ENCODE results near the gene OR10G2.

GRCh38 chr14:21673718-21674117 lies 39.0 kb upstream of the OR10G2 start, which contains the start of gene OR4E1:
- TF ChIP-seq, protein P1, sequence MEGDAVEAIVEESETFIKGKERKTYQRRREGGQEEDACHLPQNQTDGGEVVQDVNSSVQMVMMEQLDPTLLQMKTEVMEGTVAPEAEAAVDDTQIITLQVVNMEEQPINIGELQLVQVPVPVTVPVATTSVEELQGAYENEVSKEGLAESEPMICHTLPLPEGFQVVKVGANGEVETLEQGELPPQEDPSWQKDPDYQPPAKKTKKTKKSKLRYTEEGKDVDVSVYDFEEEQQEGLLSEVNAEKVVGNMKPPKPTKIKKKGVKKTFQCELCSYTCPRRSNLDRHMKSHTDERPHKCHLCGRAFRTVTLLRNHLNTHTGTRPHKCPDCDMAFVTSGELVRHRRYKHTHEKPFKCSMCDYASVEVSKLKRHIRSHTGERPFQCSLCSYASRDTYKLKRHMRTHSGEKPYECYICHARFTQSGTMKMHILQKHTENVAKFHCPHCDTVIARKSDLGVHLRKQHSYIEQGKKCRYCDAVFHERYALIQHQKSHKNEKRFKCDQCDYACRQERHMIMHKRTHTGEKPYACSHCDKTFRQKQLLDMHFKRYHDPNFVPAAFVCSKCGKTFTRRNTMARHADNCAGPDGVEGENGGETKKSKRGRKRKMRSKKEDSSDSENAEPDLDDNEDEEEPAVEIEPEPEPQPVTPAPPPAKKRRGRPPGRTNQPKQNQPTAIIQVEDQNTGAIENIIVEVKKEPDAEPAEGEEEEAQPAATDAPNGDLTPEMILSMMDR (IDR thresholded peaks at IDR 0.05 in 8 of 11, conservative IDR thresholded peaks at IDR 0.05 in 3 of 11): no peak
- TF ChIP-seq POLR2A (IDR thresholded peaks at IDR 0.05) (no peak), POLR2AphosphoS5 (IDR thresholded peaks at IDR 0.05) (no peak)
